Adrenal gland (tissue), 12 donors: ENCODE results near the gene ZNF581. TPM values are rescaled to one million over a fixed set of nuclear protein-coding genes. Genes with fewer than 3 reads are reported as not detected.

Experiments
- DNase-seq, 7 donors: peaks; one replicate each; pipeline ENCODE4 v3.0.0-alpha.2; 2019 to 2020
- H3K27ac ChIP-seq, 5 donors: fragments of 200-600 bp; sonication (generic) in 4 of 5; 1 replicate in 3 of 5; 2 replicates in 2 of 5; pipeline versions ENCODE4 v1.5.1 to v1.8.0; 2016 to 2020; ENCODE audit warnings: mild to moderate bottlenecking in 1 of 5
- H3K27me3 ChIP-seq: fragments of 200-600 bp; 2 replicates; pipeline ENCODE4 v1.8.0; 2021
- H3K36me3 ChIP-seq, 2 donors: fragments of 200-600 bp; replicated peaks in 1 of 2; 1 replicate in 1 of 2; 2 replicates in 1 of 2; pipeline versions ENCODE4 v1.5.1 to v1.8.0; 2018 to 2022
- H3K4me1 ChIP-seq, 2 donors: fragments of 200-600 bp; replicated peaks in 1 of 2; 1 replicate in 1 of 2; 2 replicates in 1 of 2; pipeline versions ENCODE4 v1.5.1 to v1.8.0; 2018 to 2021
- H3K4me3 ChIP-seq, 4 donors: fragments of 200-600 bp; sonication (generic) in 3 of 4; one replicate each; pipeline ENCODE4 v1.5.1; 2016 to 2018
- H3K9me3 ChIP-seq, 3 donors: fragments of 200-600 bp; sonication (generic) in 1 of 3; replicated peaks in 1 of 3; 1 replicate in 2 of 3; 2 replicates in 1 of 3; pipeline versions ENCODE4 v1.5.1 to v1.8.0; 2016 to 2021
- CTCF ChIP-seq, 6 experiments: fragments of 450-650 bp in 4 of 6; fragments of 200-600 bp in 2 of 6; sonication (generic) in 1 of 6; IDR thresholded peaks; 1 replicate in 5 of 6; 2 replicates in 1 of 6; pipeline versions ENCODE4 v1.5.1 to v1.8.0; 2016 to 2021; ENCODE audit warnings: antibody characterized with exemption in 6 of 6, mild to moderate bottlenecking in 2 of 6, moderate library complexity in 1 of 6
- POLR2A ChIP-seq, 2 donors: fragments of 450-650 bp; IDR thresholded peaks; one replicate each; pipeline ENCODE4 v1.6.1; 2017; ENCODE audit warnings: antibody characterized with exemption in 2 of 2, mild to moderate bottlenecking in 2 of 2, moderate library complexity in 1 of 2
- WGBS, 4 donors: extraction: QIAGEN DNeasy Blood & Tissue Kit in 2 of 4; methylation state at CpG; one replicate each; pipeline versions ENCODE4 v1.1.5 to v1.1.7; 2013 to 2017; 5-methylcytosine and 5-hydroxymethylcytosine counted together
- intact Hi-C, 2 donors: fragments of 100-400 bp; cut with DNase I; formaldehyde crosslinking; loops; one replicate each; pipeline versions ENCODE4 v1.14.1 to v1.15.0; 2022 to 2023
- polyA plus RNA-seq, 3 donors: library from polyadenylated mRNA; stranded (reverse); fragments of 200-250 nt in 2 of 3; fragments of 350-450 nt in 1 of 3; fragmentation: Illumina TruSeq in 1 of 3; extraction: RNeasy Lipid Tissue Mini Kit (QIAGEN cat#74804) in 1 of 3; gene quantifications; one replicate each; pipeline ENCODE4 v1.2.3, GENCODE V29; 2013 to 2014
- total RNA-seq, 9 donors: library from RNA; depleted of rRNA in 4 of 9; stranded (reverse); fragments of >200 nt in 4 of 9; fragments of 120-200 nt in 1 of 9; fragmentation: NEBNext Ultra II Directional in 1 of 9; extraction: Animal tissue kit (Norgen Biotek cat#: 25700) in 1 of 9; gene quantifications; one replicate each; pipeline versions ENCODE4 v1.1.0 to v1.2.4, GENCODE V29; 2013 to 2023
- donor health status: healthy with polysubstance abuse.
- donor health status: Bipolar disorder and iron deficiency.
- donor health status: DM: yes; HTN: yes; CAD: no.
- donor health status: DM: no; HTN: no; CAD: no.
- donor health status: DM: no; HTN: no; CAD: no.
- donor health status: DM: yes; HTN: yes; CAD: no.

ZNF581 gene
- total and polyA plus RNA-seq, 12 donors: 8.7 to 55.7 (median 22.7) TPM

- Histone ChIP-seq H3K9me3 (no peaks in the 10 kb centered on the region), H3K27me3 (no peaks in the 10 kb centered on the region), H3K4me3 (no peak overlapping the region), H3K27ac (peak overlapping the region in 2 of 5 donors; percentile 17 to 42), H3K36me3 (peaks cover 0 to 18% of the 10 kb centered on the region in 2 donors), H3K4me1 (peaks cover 10 to 21% of the 10 kb centered on the region in 2 donors)
- intact Hi-C loops: no loop called here
- 43 to 67% (median 53%) methylated on average over 3 of the region's 3 CpGs for WGBS, 4 donors
- DNase-seq: no peak
- TF ChIP-seq CTCF (IDR thresholded peaks at IDR 0.05) (no peak), POLR2A (IDR thresholded peaks at IDR 0.05) (no peak)
These were observed 31.3 kb upstream of the ZNF581 start for GRCh38 chr19:55611983-55612645.

- Histone ChIP-seq H3K27ac (no peak overlapping the region), H3K9me3 (no peaks in the 10 kb centered on the region), H3K36me3 (peaks cover 0 to 26% of the 10 kb centered on the region in 2 donors), H3K4me3 (no peak overlapping the region), H3K27me3 (no peaks in the 10 kb centered on the region), H3K4me1 (peaks cover 10 to 20% of the 10 kb centered on the region in 2 donors)
- TF ChIP-seq CTCF (IDR thresholded peaks at IDR 0.05) (no peak), POLR2A (IDR thresholded peaks at IDR 0.05) (no peak)
- intact Hi-C loops: no loop called here
- 94 to 97% (median 96%) methylated on average over 17 to 27 of the region's 27 CpGs for WGBS, 4 donors
- no peak for DNase-seq
These were observed 30.1 kb upstream of the ZNF581 start for GRCh38 chr19:55613396-55613795.

- WGBS, 4 donors: 84 to 91% (median 89%) methylated on average over 33 to 75 of the region's 75 CpGs
- peaks cover 0 to 26% of the 10 kb centered on the region in 2 donors for H3K36me3 ChIP-seq
These were observed 29.3 kb upstream of the ZNF581 start for GRCh38 chr19:55613930-55614710.

More at GRCh38 chr19:55613930-55614710, 29.3 kb upstream of the ZNF581 start:
- DNase-seq: no peak
- no peaks in the 10 kb centered on the region for H3K9me3 ChIP-seq
- TF ChIP-seq CTCF (IDR thresholded peaks at IDR 0.05) (no peak), POLR2A (IDR thresholded peaks at IDR 0.05) (no peak)
- H3K4me1 ChIP-seq: peaks cover 10 to 23% of the 10 kb centered on the region in 2 donors
- no peaks in the 10 kb centered on the region for H3K27me3 ChIP-seq
- intact Hi-C loops: no loop called here
- no peak overlapping the region for H3K4me3 ChIP-seq
- H3K27ac ChIP-seq: no peak overlapping the region
